ENCODE measurements around the gene MYL5.

GRCh38 chr4:712916-713632 is 38.7 kb downstream of the MYL5 start:
- TF ChIP-seq CTCF (conservative IDR thresholded peaks at IDR 0.05; ENCODE audit: low read depth, low read length) (no peak), EZH2 (IDR thresholded peaks at IDR 0.05; ENCODE audit: borderline replicate concordance, low read depth, low read length, poor library complexity, severe bottlenecking) (no peak)

All from A673 (cell line).